ENCODE data around the gene GNG14.
"Not testable (repeated sequence)": the region's sequence is repeated elsewhere in the genome, so short reads cannot be mapped to it uniquely, and the experiment has no call there.

Gene GNG14

GRCh38 chr19:12668346-12668745, 19.5 kb upstream of the GNG14 start:
- DNase-seq, result no peak

- DNase-seq, result no peak
Measured at GRCh38 chr19:12668932-12669269, 18.9 kb upstream of the GNG14 start.

GRCh38 chr19:12669270-12670158, 18.3 kb upstream of the GNG14 start:
- peak; percentile 45 for DNase-seq

- DNase-seq, result no peak
Measured at GRCh38 chr19:12670159-12670928, 17.5 kb upstream of the GNG14 start.

GRCh38 chr19:12672744-12673143, 15.1 kb upstream of the GNG14 start:
- no peak for DNase-seq

GRCh38 chr19:12675399-12675798, 12.4 kb upstream of the GNG14 start:
- no peak for DNase-seq

GRCh38 chr19:12675940-12676339, 11.9 kb upstream of the GNG14 start:
- no peak for DNase-seq

GRCh38 chr19:12676384-12676792, 11.4 kb upstream of the GNG14 start:
- DNase-seq, result peak; percentile 68

- no peak for DNase-seq
Measured at GRCh38 chr19:12676928-12677327, 10.9 kb upstream of the GNG14 start.

GRCh38 chr19:12678039-12678438, 9.8 kb upstream of the GNG14 start:
- not testable (repeated sequence) for DNase-seq

- DNase-seq, result no peak
Measured at GRCh38 chr19:12680034-12680433, 7.8 kb upstream of the GNG14 start.

GRCh38 chr19:12681074-12681987, 6.5 kb upstream of the GNG14 start, which contains the start of gene DHPS:
Gene DHPS, minus strand, starts transcription at chr19:12681880. Its CDS starts 114 bp downstream, at chr19:12681766.
- peak; percentile 86 for DNase-seq

- no peak for DNase-seq
Measured at GRCh38 chr19:12685831-12686230, 2.0 kb upstream of the GNG14 start.

- no peak for DNase-seq
Measured at GRCh38 chr19:12689012-12689411, 1.2 kb downstream of the GNG14 start.

GRCh38 chr19:12689581-12690216, 1.9 kb downstream of the GNG14 start:
- DNase-seq, result no peak

GRCh38 chr19:12692960-12693359, 5.2 kb downstream of the GNG14 start:
- DNase-seq, result no peak

GRCh38 chr19:12694641-12695040, 6.8 kb downstream of the GNG14 start:
- no peak for DNase-seq

- peak; percentile 34 for DNase-seq
Measured at GRCh38 chr19:12695096-12695495, 7.3 kb downstream of the GNG14 start.

- DNase-seq, result no peak
Measured at GRCh38 chr19:12695514-12695913, 7.7 kb downstream of the GNG14 start.

GRCh38 chr19:12695997-12696365, 8.2 kb downstream of the GNG14 start:
- DNase-seq, result no peak

- DNase-seq, result peak; percentile 84
Measured at GRCh38 chr19:12696366-12697335, 8.9 kb downstream of the GNG14 start, which contains the start of gene FBXW9. Gene FBXW9, minus strand, starts transcription at chr19:12696631. Its CDS starts 50 bp downstream, at chr19:12696581.

Measured in NK-92 treated with Interleukin-12 subunit alpha and Interleukin-12 subunit beta, amount 100 ng/mL, for 24 hours (cell line).